Measurements from ENCODE around the gene LETMD1.
"Not testable (repeated sequence)": the region's sequence is repeated elsewhere in the genome, so short reads cannot be mapped to it uniquely, and the experiment has no call there.

Gene LETMD1

GRCh38 chr12:51047655-51048540 is at the start of gene LETMD1:
TSS of gene LETMD1 (plus strand) at chr12:51048327. CDS start at chr12:51048357, 30 bp downstream.
- peak; percentile 85 for DNase-seq (ENCODE audit: low read depth)

GRCh38 chr12:50999093-50999492 is 49.0 kb upstream of the LETMD1 start:
- DNase-seq (ENCODE audit: low read depth): no peak

- no peak for DNase-seq (ENCODE audit: low read depth)
Measured at GRCh38 chr12:51000245-51000644, 47.9 kb upstream of the LETMD1 start.

GRCh38 chr12:51001799-51002198 is 46.3 kb upstream of the LETMD1 start:
- DNase-seq (ENCODE audit: low read depth): no peak

GRCh38 chr12:51004504-51004903 is 43.6 kb upstream of the LETMD1 start:
- DNase-seq (ENCODE audit: low read depth): no peak

GRCh38 chr12:51005030-51005429 is 43.1 kb upstream of the LETMD1 start:
- no peak for DNase-seq (ENCODE audit: low read depth)

- DNase-seq (ENCODE audit: low read depth): no peak
Measured at GRCh38 chr12:51005671-51006070, 42.5 kb upstream of the LETMD1 start.

- no peak for DNase-seq (ENCODE audit: low read depth)
Measured at GRCh38 chr12:51008329-51009055, 39.6 kb upstream of the LETMD1 start.

- peak; percentile 35 for DNase-seq (ENCODE audit: low read depth)
Measured at GRCh38 chr12:51009056-51009440, 39.1 kb upstream of the LETMD1 start.

GRCh38 chr12:51011955-51012354 is 36.2 kb upstream of the LETMD1 start:
- no peak for DNase-seq (ENCODE audit: low read depth)

- DNase-seq (ENCODE audit: low read depth): no peak
Measured at GRCh38 chr12:51012570-51013236, 35.4 kb upstream of the LETMD1 start.

- no peak for DNase-seq (ENCODE audit: low read depth)
Measured at GRCh38 chr12:51013441-51013840, 34.7 kb upstream of the LETMD1 start.

- DNase-seq (ENCODE audit: low read depth): not testable (repeated sequence)
Measured at GRCh38 chr12:51014467-51014866, 33.7 kb upstream of the LETMD1 start.

- DNase-seq (ENCODE audit: low read depth): no peak
Measured at GRCh38 chr12:51017452-51017851, 30.7 kb upstream of the LETMD1 start.

- DNase-seq (ENCODE audit: low read depth): no peak
Measured at GRCh38 chr12:51018956-51019355, 29.2 kb upstream of the LETMD1 start.

- no peak for DNase-seq (ENCODE audit: low read depth)
Measured at GRCh38 chr12:51019927-51020326, 28.2 kb upstream of the LETMD1 start.

GRCh38 chr12:51020448-51021182 is 27.5 kb upstream of the LETMD1 start:
- no peak for DNase-seq (ENCODE audit: low read depth)

GRCh38 chr12:51021694-51022093 is 26.4 kb upstream of the LETMD1 start:
- no peak for DNase-seq (ENCODE audit: low read depth)

- DNase-seq (ENCODE audit: low read depth): no peak
Measured at GRCh38 chr12:51023625-51024382, 24.3 kb upstream of the LETMD1 start.

GRCh38 chr12:51025338-51025835 is 22.7 kb upstream of the LETMD1 start:
- no peak for DNase-seq (ENCODE audit: low read depth)
